ENCODE results near the gene MSI2.

GRCh38 chr17:57566721-57567120 lies 310.4 kb downstream of the MSI2 start:
- TF ChIP-seq EZH2phosphoT487 (IDR thresholded peaks at IDR 0.05; ENCODE audit: insufficient read depth, low read depth) (no peak), EZH2 (IDR thresholded peaks at IDR 0.05; ENCODE audit: insufficient read depth, poor library complexity, severe bottlenecking) (no peak)

Data from GM23248 (cell line).